A549 (cell line): ENCODE results near the gene DCLRE1A. TPM values are rescaled to one million over a fixed set of nuclear protein-coding genes. Genes with fewer than 3 reads are reported as not detected.

Experiments used
- ATAC-seq, 2 experiments: fragments of 200-7000 bp in 1 of 2; fragments of >200 bp in 1 of 2; cut with Nextera tagmentation in 1 of 2; cut with Tn5 transposase in 1 of 2; 3 replicates each; pipeline versions ENCODE4 v1.8.0 to v1.9.1; 2018 to 2020; ENCODE audit warnings: mild to moderate bottlenecking in 1 of 2, moderate library complexity in 1 of 2
- CTCF ChIA-PET: fragments of 300-600 bp; sonication (Branson Sonifier 250); formaldehyde crosslinking; extraction: SDS; loops from one replicate; lab custom pipeline; 2021; ENCODE audit warnings: antibody characterized with exemption, inconsistent platforms; lab: Yijun Ruan, JAX
- POLR2A ChIA-PET: fragments of 350-600 bp; formaldehyde crosslinking; extraction: SDS; loops from one replicate; lab custom pipeline; 2021; ENCODE audit warnings: antibody characterized with exemption, inconsistent platforms; lab: Yijun Ruan, JAX
- DNase-seq, 2 experiments: peaks; one replicate each; pipeline versions ENCODE4 v3.0.0 to v3.0.0-alpha.2; 2011 to 2016; ENCODE audit warnings: low read depth in 1 of 2, low spot score in 1 of 2
- FAIRE-seq: peaks from 2 replicates; lab custom pipeline; 2011; peaks lifted over from hg19 to GRCh38; lab: Jason Lieb, UNC
- H3K27ac ChIP-seq, 2 experiments: fragments of >200 bp; sonication (Bioruptor Twin); formaldehyde crosslinking; 3 replicates each; pipeline ENCODE4 v1.5.1; 2016 to 2017
- H3K4me1 ChIP-seq: fragments of >200 bp; sonication (Bioruptor Twin); formaldehyde crosslinking; 3 replicates; pipeline ENCODE4 v1.6.1; 2016
- H3K4me2 ChIP-seq: fragments of >200 bp; sonication (Bioruptor Twin); formaldehyde crosslinking; 3 replicates; pipeline ENCODE4 v1.6.1; 2016
- H3K4me3 ChIP-seq: fragments of >200 bp; sonication (Bioruptor Twin); formaldehyde crosslinking; 3 replicates; pipeline ENCODE4 v1.5.1; 2016
- H3K9me3 ChIP-seq: fragments of >200 bp; sonication (Bioruptor Twin); formaldehyde crosslinking; 3 replicates; pipeline ENCODE4 v1.6.1; 2016
- CBX2 ChIP-seq: fragments of 200-600 bp; sonication (generic); IDR thresholded peaks from 2 replicates; pipeline ENCODE4 v1.6.1; 2016; ENCODE audit warnings: low read depth, mild to moderate bottlenecking, borderline replicate concordance
- CEBPB ChIP-seq, 2 experiments: fragments of >200 bp in 1 of 2; sonication (Bioruptor Twin) in 1 of 2; formaldehyde crosslinking in 1 of 2; IDR thresholded peaks; 2 replicates each; pipeline ENCODE4 v1.6.1; 2012 to 2016
- CHD2 ChIP-seq: fragments of 150-350 bp; IDR thresholded peaks from 2 replicates; pipeline ENCODE4 v1.6.1; 2014; ENCODE audit warnings: low read length; ENCODE audit not compliant: partially characterized antibody
- E2F6 ChIP-seq: IDR thresholded peaks from 2 replicates; pipeline ENCODE4 v1.6.1; 2012; ENCODE audit warnings: low read depth, borderline replicate concordance
- ELK1 ChIP-seq: fragments of 150-350 bp; IDR thresholded peaks from 2 replicates; pipeline ENCODE4 v1.6.1; 2014; ENCODE audit warnings: low read depth, mild to moderate bottlenecking, low read length
- EP300 ChIP-seq, 2 experiments: fragments of >200 bp; sonication (Bioruptor Twin); formaldehyde crosslinking; IDR thresholded peaks; 2 replicates in 1 of 2; 3 replicates in 1 of 2; pipeline ENCODE4 v1.6.1; 2016 to 2017
- FOSB ChIP-seq: fragments of 250-450 bp; sonication (Bioruptor Pico); IDR thresholded peaks from 2 replicates; pipeline ENCODE4 v1.5.0; 2020; ENCODE audit warnings: mild to moderate bottlenecking, moderate library complexity
- GATA3 ChIP-seq: IDR thresholded peaks from 2 replicates; pipeline ENCODE4 v1.6.1; 2012; ENCODE audit warnings: borderline replicate concordance
- HDAC2 ChIP-seq: fragments of 200-600 bp; sonication (generic); IDR thresholded peaks from 2 replicates; pipeline ENCODE4 v1.6.1; 2016
- HOXB13 ChIP-seq: fragments of 250-450 bp; sonication (Bioruptor Pico); IDR thresholded peaks from 2 replicates; pipeline ENCODE4 v1.5.0; 2020; ENCODE audit warnings: low read depth, mild to moderate bottlenecking, moderate library complexity
- JUN ChIP-seq, 2 experiments: fragments of >200 bp; sonication (Bioruptor Twin); formaldehyde crosslinking; IDR thresholded peaks; 2 replicates in 1 of 2; 3 replicates in 1 of 2; pipeline ENCODE4 v1.6.1; 2016 to 2017
- JUNB ChIP-seq: fragments of >200 bp; sonication (Bioruptor Twin); formaldehyde crosslinking; IDR thresholded peaks from 2 replicates; pipeline ENCODE4 v1.6.1; 2016
- MAZ ChIP-seq: fragments of 150-350 bp; IDR thresholded peaks from 2 replicates; pipeline ENCODE4 v1.6.1; 2014; ENCODE audit warnings: antibody characterized with exemption, low read depth, low read length, borderline replicate concordance
- MYC ChIP-seq: IDR thresholded peaks from 2 replicates; pipeline ENCODE4 v1.6.1; 2012; ENCODE audit warnings: mild to moderate bottlenecking, inconsistent platforms, low read length, improper control_type of control experiment, borderline replicate concordance
- NFE2L2 ChIP-seq: fragments of 150-350 bp; conservative IDR thresholded peaks from 2 replicates; pipeline ENCODE4 v1.6.1; 2014; ENCODE audit warnings: low read length
- NPAS2 ChIP-seq: fragments of 250-450 bp; sonication (Bioruptor Pico); IDR thresholded peaks from 2 replicates; pipeline ENCODE4 v1.8.0; 2022; ENCODE audit warnings: mild to moderate bottlenecking, moderate library complexity, borderline replicate concordance
- NR3C1 ChIP-seq: fragments of >200 bp; sonication (Bioruptor Twin); formaldehyde crosslinking; IDR thresholded peaks from 3 replicates; pipeline ENCODE4 v1.6.1; 2017
- PHF8 ChIP-seq: fragments of 200-600 bp; sonication (generic); IDR thresholded peaks from 2 replicates; pipeline ENCODE4 v1.6.1; 2016; ENCODE audit warnings: low read depth, mild to moderate bottlenecking, antibody characterized with exemption, moderate library complexity, borderline replicate concordance
- POLR2AphosphoS2 ChIP-seq: conservative IDR thresholded peaks from 2 replicates; pipeline ENCODE4 v1.6.1; 2012; ENCODE audit warnings: low read length, improper control_type of control experiment, inconsistent platforms
- RCOR1 ChIP-seq: fragments of 150-350 bp; IDR thresholded peaks from 2 replicates; pipeline ENCODE4 v1.6.1; 2014; ENCODE audit warnings: antibody characterized with exemption, low read length, low read depth
- REST ChIP-seq: fragments of 200-600 bp; sonication (generic); IDR thresholded peaks from 2 replicates; pipeline ENCODE4 v1.6.1; 2016; ENCODE audit warnings: antibody characterized with exemption, mild to moderate bottlenecking, moderate library complexity
- TFCP2L1 ChIP-seq: fragments of 250-450 bp; sonication (Bioruptor Pico); IDR thresholded peaks from 2 replicates; pipeline ENCODE4 v1.5.0; 2021; ENCODE audit warnings: mild to moderate bottlenecking
- TP53 ChIP-seq: fragments of 250-450 bp; sonication (Bioruptor Pico); IDR thresholded peaks from 2 replicates; pipeline ENCODE4 v1.5.0; 2021; ENCODE audit warnings: mild to moderate bottlenecking, moderate library complexity
- USF2 ChIP-seq: fragments of 450-650 bp; IDR thresholded peaks from 2 replicates; pipeline ENCODE4 v1.6.1; 2014; ENCODE audit warnings: antibody characterized with exemption
- ZC3H11A ChIP-seq: fragments of 450-650 bp; IDR thresholded peaks from 2 replicates; pipeline ENCODE4 v1.6.1; 2014; ENCODE audit warnings: antibody characterized with exemption, mild to moderate bottlenecking
- ZNF302 ChIP-seq: fragments of 250-450 bp; sonication (Bioruptor Pico); IDR thresholded peaks from 2 replicates; pipeline ENCODE4 v1.9.0; 2021; ENCODE audit warnings: inconsistent platforms, mild to moderate bottlenecking, moderate library complexity
- WGBS: methylation state at CpG from one replicate; pipeline ENCODE4 v1.1.6; 2017; ENCODE audit errors: missing lambda C conversion rate; 5-methylcytosine and 5-hydroxymethylcytosine counted together
- polyA plus RNA-seq, 4 experiments: library from polyadenylated mRNA; depleted of rRNA in 3 of 4; stranded (reverse); fragments of >200 nt; fragmentation: RNase III in 1 of 4; extraction: RNeasy Plus Mini Kit Qiagen cat#74134 plus additional on column Dnase treatment in 1 of 4; gene quantifications; 2 replicates in 3 of 4; 3 replicates in 1 of 4; pipeline ENCODE4 v1.2.3, GENCODE V29; 2011 to 2017

The DCLRE1A gene
- polyA plus RNA-seq, 2 of the 4 experiments (the other 2 are of a cell fraction) = 11.8 to 26.8 TPM

- peak; percentile 23 for FAIRE-seq
- Histone ChIP-seq H3K9me3 (no peaks in the 10 kb centered on the region), H3K27ac (no peak overlapping the region), H3K4me2 (peak overlapping the region; percentile 3; the same call in 1 of the 3 replicates), H3K4me1 (peaks cover 6% of the 10 kb centered on the region; the same call in 2 of the 3 replicates), H3K4me3 (no peak overlapping the region)
- ChIA-PET POLR2A (no interaction called here), CTCF (no interaction called here)
- ATAC-seq = peak in 1 of 2 experiments; percentile 34; a peak in 1 of 6 replicates
- TF ChIP-seq MYC = no peak
- TF ChIP-seq NPAS2 = no peak
- no peak for TF ChIP-seq TFCP2L1 (CRISPR knock-in tag)
- TF ChIP-seq FOSB = no peak
- TF ChIP-seq HDAC2 = no peak
- TF ChIP-seq RCOR1 = no peak
- TF ChIP-seq ELK1 = no peak
- no peak for TF ChIP-seq JUNB
- WGBS = 16% methylated on average over 1 of the region's 1 CpG
- peak in 1 of 2 experiments; percentile 17 for DNase-seq
Observed at GRCh38 chr10:113880236-113880635, 26.4 kb upstream of the DCLRE1A start.

GRCh38 chr10:113879691-113880090, 25.8 kb upstream of the DCLRE1A start:
- Histone ChIP-seq H3K9me3 (no peaks in the 10 kb centered on the region), H3K4me1 (peaks cover 6% of the 10 kb centered on the region; the same call in 2 of the 3 replicates), H3K4me3 (no peak overlapping the region), H3K4me2 (peak overlapping the region; percentile 3; the same call in 1 of the 3 replicates), H3K27ac (no peak overlapping the region)
- FAIRE-seq = peak; percentile 32
- TF ChIP-seq EP300 (IDR thresholded peaks at IDR 0.05) (no peak), NR3C1 (no peak), REST (no peak), MYC (no peak), NPAS2 (no peak), POLR2AphosphoS2 (no peak), CHD2 (no peak), E2F6 (no peak), TP53 (CRISPR knock-in tag) (no peak), PHF8 (no peak), ELK1 (no peak)
- ATAC-seq = no peak
- 96% methylated on average over 2 of the region's 2 CpGs for WGBS
- POLR2A ChIA-PET = no interaction called here
- no peak for DNase-seq
- CTCF ChIA-PET = no interaction called here

- FAIRE-seq (no peak), ATAC-seq (no peak), DNase-seq (no peak)
- no peak overlapping the region for H3K4me3 ChIP-seq
- peaks cover 15% of the 10 kb centered on the region for H3K9me3 ChIP-seq
- H3K27ac ChIP-seq = no peak overlapping the region
- ChIA-PET CTCF (no interaction called here), POLR2A (interaction anchor here (0.7 kb wide), 1 partner anchor 189 kb away, joined by 4 read pairs; no protein-coding TSS in a partner anchor)
- 84% methylated on average over 3 of the region's 3 CpGs for WGBS
- peaks cover 6% of the 10 kb centered on the region; the same call in 2 of the 3 replicates for H3K4me1 ChIP-seq
- no peak overlapping the region for H3K4me2 ChIP-seq
- TF ChIP-seq HDAC2 (no peak), CEBPB (IDR thresholded peaks at IDR 0.05) (no peak), MAZ (no peak), FOSB (no peak), USF2 (no peak), HOXB13 (CRISPR knock-in tag) (no peak), ZC3H11A (no peak), POLR2AphosphoS2 (no peak), NFE2L2 (no peak), GATA3 (no peak), CBX2 (no peak), JUN (IDR thresholded peaks at IDR 0.05) (no peak), ELK1 (no peak), ZNF302 (CRISPR knock-in tag) (no peak)
Observed at GRCh38 chr10:113876461-113876860, 22.6 kb upstream of the DCLRE1A start.
